ENCODE results near the gene ZC3H7A. TPM values are rescaled to one million over a fixed set of nuclear protein-coding genes. Genes with fewer than 3 reads are reported as not detected.

The ZC3H7A gene
- total and polyA plus RNA-seq, 2 of the 4 experiments (the other 2 are of a cell fraction), result 22.2 to 53.9 TPM

DNA sequence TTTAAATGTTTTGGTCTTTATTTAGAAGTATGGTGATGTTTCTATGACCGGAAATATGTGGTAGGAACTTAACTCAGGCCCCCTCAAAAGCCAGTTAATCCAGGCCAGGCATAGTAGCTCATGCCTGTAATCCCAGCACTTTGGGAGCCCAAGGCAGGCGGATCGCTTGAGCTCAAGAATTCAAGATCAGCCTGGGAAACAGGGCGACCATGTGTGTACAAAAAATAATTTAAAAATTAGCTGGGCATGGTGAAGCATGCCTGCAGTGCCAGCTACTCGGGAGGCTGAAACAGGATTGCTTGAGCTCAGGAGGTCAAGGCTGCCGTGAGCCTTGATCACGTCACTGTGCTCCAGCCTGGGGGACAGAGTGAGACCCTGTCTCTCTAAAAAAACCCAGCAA lies 44.0 kb upstream of the ZC3H7A start:
- Histone ChIP-seq H2AFZ (replicated peaks; ENCODE audit: low read length, poor library complexity) (no peak overlapping the region), H3K23ac (ENCODE audit: low read depth, low read length) (no peak overlapping the region), H3K4me3 (ENCODE audit: insufficient read depth, low read depth, low read length) (no peak overlapping the region), H3K18ac (ENCODE audit: low read depth, low read length) (no peak overlapping the region), H2AK5ac (ENCODE audit: low read depth, low read length) (no peak overlapping the region), H3K27me3 (ENCODE audit: control insufficient read depth, insufficient read depth, low read length) (no peaks in the 10 kb centered on the region), H3K4ac (ENCODE audit: low read depth, low read length) (no peak overlapping the region), H3K4me1 (ENCODE audit: control insufficient read depth, insufficient read depth, low read length) (peaks cover 8% of the 10 kb centered on the region), H2BK15ac (ENCODE audit: low read depth, low read length) (no peak overlapping the region), H4K8ac (ENCODE audit: low read depth in 2 of 2, low read length in 2 of 2) (no peak overlapping the region), H3K56ac (ENCODE audit: extremely low read depth, insufficient read depth, low read length) (no peak overlapping the region), H3K9me3 (ENCODE audit: control insufficient read depth, insufficient read depth, low read length) (no peaks in the 10 kb centered on the region), H3K14ac (replicated peaks; ENCODE audit: low read depth, low read length) (no peak overlapping the region), H3K27ac (ENCODE audit: insufficient read depth, low read length) (no peak overlapping the region), H3K9me1 (ENCODE audit: insufficient read depth, low read length) (peaks cover 10% of the 10 kb centered on the region), H2BK120ac (ENCODE audit: low read depth, low read length) (no peak overlapping the region), H4K20me1 (ENCODE audit: insufficient read depth, low read length) (peaks cover 20% of the 10 kb centered on the region), H4K91ac (ENCODE audit: insufficient read depth, low read depth, low read length) (no peak overlapping the region), H2AK9ac (replicated peaks; ENCODE audit: low read depth, low read length, poor library complexity) (no peak overlapping the region), H2BK5ac (ENCODE audit: low read depth, low read length, poor library complexity, severe bottlenecking) (no peak overlapping the region), H3K9ac (ENCODE audit: low read depth, low read length) (no peak overlapping the region), H4K5ac (ENCODE audit: low read depth, low read length) (no peak overlapping the region), H2BK20ac (ENCODE audit: low read depth, low read length) (no peak overlapping the region), H3K79me1 (ENCODE audit: low read depth in 1 of 2, low read length in 2 of 2) (peaks cover 20 to 33% of the 10 kb centered on the region in 2 experiments), H3K4me2 (ENCODE audit: low read depth, low read length) (no peak overlapping the region), H3K36me3 (ENCODE audit: control insufficient read depth, insufficient read depth, low read length) (peaks cover 68% of the 10 kb centered on the region)
- POLR2A ChIA-PET (ENCODE audit: unreplicated experiment), result no interaction called here
- dilution Hi-C loops (cut with HindIII; ENCODE audit: low sequenced_read_pairs, unreplicated experiment) (no loop called here), in situ Hi-C loops (cut with MboI; ENCODE audit: low sequenced_read_pairs) (no loop called here), intact Hi-C loops (cut with micrococcal nuclease) (no loop called here)
- no TSS peak for BruUV-seq (replicated peaks)
- ATAC-seq (ENCODE audit: low read depth) (no peak), DNase-seq (no peak)
- TF ChIP-seq FOS (IDR thresholded peaks at IDR 0.05; ENCODE audit: low read depth, low read length), result no peak
- no peak for TF ChIP-seq RAD21 (IDR thresholded peaks at IDR 0.05; ENCODE audit: low read length)
- no peak for TF ChIP-seq CEBPB (IDR thresholded peaks at IDR 0.05; ENCODE audit: low read depth, low read length)
- TF ChIP-seq, protein P1, sequence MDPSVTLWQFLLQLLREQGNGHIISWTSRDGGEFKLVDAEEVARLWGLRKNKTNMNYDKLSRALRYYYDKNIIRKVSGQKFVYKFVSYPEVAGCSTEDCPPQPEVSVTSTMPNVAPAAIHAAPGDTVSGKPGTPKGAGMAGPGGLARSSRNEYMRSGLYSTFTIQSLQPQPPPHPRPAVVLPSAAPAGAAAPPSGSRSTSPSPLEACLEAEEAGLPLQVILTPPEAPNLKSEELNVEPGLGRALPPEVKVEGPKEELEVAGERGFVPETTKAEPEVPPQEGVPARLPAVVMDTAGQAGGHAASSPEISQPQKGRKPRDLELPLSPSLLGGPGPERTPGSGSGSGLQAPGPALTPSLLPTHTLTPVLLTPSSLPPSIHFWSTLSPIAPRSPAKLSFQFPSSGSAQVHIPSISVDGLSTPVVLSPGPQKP (IDR thresholded peaks at IDR 0.05; ENCODE audit: borderline replicate concordance, low read depth, low read length), result no peak
- TF ChIP-seq RCOR1 (IDR thresholded peaks at IDR 0.05; ENCODE audit: insufficient replicate concordance, low read length), result no peak
- TF ChIP-seq BHLHE40 (IDR thresholded peaks at IDR 0.05; ENCODE audit: low read depth, low read length), result no peak
- no peak for TF ChIP-seq CHD1 (IDR thresholded peaks at IDR 0.05; ENCODE audit: low read depth, low read length)
- no peak for TF ChIP-seq POLR2A (IDR thresholded peaks at IDR 0.05; ENCODE audit: low read depth, low read length)
- TF ChIP-seq MXI1 (IDR thresholded peaks at IDR 0.05; ENCODE audit: borderline replicate concordance, low read depth, low read length), result no peak
- TF ChIP-seq MAZ (IDR thresholded peaks at IDR 0.05; ENCODE audit: borderline replicate concordance, low read depth, low read length), result no peak
- no peak for TF ChIP-seq NFE2L2 (IDR thresholded peaks at IDR 0.05; ENCODE audit: low read depth, low read length)
- no peak for TF ChIP-seq RFX5 (IDR thresholded peaks at IDR 0.05; ENCODE audit: low read depth, low read length)
- TF ChIP-seq, protein P2, sequence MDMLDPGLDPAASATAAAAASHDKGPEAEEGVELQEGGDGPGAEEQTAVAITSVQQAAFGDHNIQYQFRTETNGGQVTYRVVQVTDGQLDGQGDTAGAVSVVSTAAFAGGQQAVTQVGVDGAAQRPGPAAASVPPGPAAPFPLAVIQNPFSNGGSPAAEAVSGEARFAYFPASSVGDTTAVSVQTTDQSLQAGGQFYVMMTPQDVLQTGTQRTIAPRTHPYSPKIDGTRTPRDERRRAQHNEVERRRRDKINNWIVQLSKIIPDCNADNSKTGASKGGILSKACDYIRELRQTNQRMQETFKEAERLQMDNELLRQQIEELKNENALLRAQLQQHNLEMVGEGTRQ (IDR thresholded peaks at IDR 0.05; ENCODE audit: low read depth, low read length), result no peak
- TF ChIP-seq, protein P3, sequence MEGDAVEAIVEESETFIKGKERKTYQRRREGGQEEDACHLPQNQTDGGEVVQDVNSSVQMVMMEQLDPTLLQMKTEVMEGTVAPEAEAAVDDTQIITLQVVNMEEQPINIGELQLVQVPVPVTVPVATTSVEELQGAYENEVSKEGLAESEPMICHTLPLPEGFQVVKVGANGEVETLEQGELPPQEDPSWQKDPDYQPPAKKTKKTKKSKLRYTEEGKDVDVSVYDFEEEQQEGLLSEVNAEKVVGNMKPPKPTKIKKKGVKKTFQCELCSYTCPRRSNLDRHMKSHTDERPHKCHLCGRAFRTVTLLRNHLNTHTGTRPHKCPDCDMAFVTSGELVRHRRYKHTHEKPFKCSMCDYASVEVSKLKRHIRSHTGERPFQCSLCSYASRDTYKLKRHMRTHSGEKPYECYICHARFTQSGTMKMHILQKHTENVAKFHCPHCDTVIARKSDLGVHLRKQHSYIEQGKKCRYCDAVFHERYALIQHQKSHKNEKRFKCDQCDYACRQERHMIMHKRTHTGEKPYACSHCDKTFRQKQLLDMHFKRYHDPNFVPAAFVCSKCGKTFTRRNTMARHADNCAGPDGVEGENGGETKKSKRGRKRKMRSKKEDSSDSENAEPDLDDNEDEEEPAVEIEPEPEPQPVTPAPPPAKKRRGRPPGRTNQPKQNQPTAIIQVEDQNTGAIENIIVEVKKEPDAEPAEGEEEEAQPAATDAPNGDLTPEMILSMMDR (conservative IDR thresholded peaks at IDR 0.05; ENCODE audit: low read depth, low read length), result no peak
- TF ChIP-seq MAFK (IDR thresholded peaks at IDR 0.05; ENCODE audit: low read depth, low read length), result no peak
- no peak for TF ChIP-seq SMC3 (IDR thresholded peaks at IDR 0.05; ENCODE audit: low read depth, low read length)
- no CpG with 5 or more reads among the region's 7 CpGs for WGBS, 2 experiments (ENCODE audit: extremely low coverage in 2 of 2, insufficient read length in 1 of 2)
- CTCF ChIA-PET, result interaction anchor here (0.6 kb wide), 1 partner anchor 14 kb away, joined by 3 read pairs; no protein-coding TSS in a partner anchor

Data from IMR-90 (cell line).